ENCODE measurements around the gene NPHP4.

DNA sequence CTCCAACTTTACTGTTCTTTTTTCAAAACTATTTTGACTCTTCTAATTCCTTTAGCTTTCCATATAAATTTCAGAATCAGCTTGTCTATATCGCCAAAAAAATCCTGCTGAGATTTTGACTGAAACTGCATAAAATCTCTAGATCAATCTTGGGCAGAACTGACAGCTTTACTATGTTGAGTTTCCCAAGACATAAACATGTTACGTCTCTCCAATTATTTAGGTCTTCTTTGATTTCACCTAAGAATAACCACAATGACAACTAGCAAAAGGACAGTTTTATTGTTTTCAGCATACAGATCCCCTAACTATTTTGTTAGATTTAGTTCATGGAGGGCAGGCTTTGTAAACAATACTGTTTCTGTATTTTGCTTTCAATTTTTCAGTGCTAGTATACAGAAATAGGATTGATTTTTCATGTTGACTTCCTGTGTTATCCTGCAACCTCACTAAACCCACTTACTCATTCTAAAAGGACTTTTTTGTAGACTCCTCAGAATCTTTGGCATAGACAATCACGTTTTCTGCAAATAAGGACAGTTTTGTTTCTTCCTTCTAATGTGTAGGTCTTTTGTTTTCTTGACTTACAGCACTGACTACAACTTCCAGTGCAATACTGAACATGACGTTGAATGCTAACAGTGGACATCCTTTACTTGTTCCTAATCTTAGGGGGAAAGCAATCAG is 63.4 kb downstream of the NPHP4 start:
- TF ChIP-seq, protein P1, sequence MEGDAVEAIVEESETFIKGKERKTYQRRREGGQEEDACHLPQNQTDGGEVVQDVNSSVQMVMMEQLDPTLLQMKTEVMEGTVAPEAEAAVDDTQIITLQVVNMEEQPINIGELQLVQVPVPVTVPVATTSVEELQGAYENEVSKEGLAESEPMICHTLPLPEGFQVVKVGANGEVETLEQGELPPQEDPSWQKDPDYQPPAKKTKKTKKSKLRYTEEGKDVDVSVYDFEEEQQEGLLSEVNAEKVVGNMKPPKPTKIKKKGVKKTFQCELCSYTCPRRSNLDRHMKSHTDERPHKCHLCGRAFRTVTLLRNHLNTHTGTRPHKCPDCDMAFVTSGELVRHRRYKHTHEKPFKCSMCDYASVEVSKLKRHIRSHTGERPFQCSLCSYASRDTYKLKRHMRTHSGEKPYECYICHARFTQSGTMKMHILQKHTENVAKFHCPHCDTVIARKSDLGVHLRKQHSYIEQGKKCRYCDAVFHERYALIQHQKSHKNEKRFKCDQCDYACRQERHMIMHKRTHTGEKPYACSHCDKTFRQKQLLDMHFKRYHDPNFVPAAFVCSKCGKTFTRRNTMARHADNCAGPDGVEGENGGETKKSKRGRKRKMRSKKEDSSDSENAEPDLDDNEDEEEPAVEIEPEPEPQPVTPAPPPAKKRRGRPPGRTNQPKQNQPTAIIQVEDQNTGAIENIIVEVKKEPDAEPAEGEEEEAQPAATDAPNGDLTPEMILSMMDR (IDR thresholded peaks at IDR 0.05) = no peak
- no peak for TF ChIP-seq POLR2A (IDR thresholded peaks at IDR 0.05)
